ENCODE measurements around the gene TCEANC2. TPM values are rescaled to one million over a fixed set of nuclear protein-coding genes. Genes with fewer than 3 reads are reported as not detected.

Gene TCEANC2
- total and polyA plus RNA-seq, 3 donors from 2014 or later = 10.7 to 16.1 (median 14.1) TPM

DNA sequence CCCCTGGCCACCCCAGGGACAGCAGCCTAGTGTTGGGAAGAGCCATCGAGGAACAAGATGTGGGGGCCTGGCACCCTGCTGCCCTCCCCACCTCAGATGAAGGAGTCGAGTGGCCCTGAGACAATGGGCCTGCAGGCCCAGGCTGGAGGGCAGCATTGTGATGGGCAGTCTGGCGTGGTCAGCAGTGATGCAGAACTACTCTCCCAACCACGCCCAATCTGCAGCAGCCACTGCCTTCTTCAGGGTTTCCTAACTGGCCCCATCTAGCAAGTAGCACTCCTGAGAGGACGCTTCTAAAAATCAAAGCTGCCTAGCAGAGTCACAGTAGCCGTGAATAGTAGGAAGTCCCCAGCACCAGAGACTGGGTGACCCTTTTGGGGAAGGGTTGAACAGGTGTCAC is 80.9 kb downstream of the TCEANC2 start:
- Histone ChIP-seq H3K4me1 (peaks cover 5% of the 10 kb centered on the region), H3K4me3 (no peak overlapping the region), H3K9me3 (no peaks in the 10 kb centered on the region), H3K36me3 (ENCODE audit: low read depth, missing control alignments) (no peaks in the 10 kb centered on the region), H3K27me3 (no peaks in the 10 kb centered on the region), H3K27ac (no peak overlapping the region)
- DNase-seq = no peak
- intact Hi-C loops (cut with DNase I; ENCODE audit: low total_unique reads) = no loop called here
- WGBS, 2 donors = 94 to 95% methylated on average over 2 to 6 of the region's 6 CpGs
- TF ChIP-seq, protein P1, sequence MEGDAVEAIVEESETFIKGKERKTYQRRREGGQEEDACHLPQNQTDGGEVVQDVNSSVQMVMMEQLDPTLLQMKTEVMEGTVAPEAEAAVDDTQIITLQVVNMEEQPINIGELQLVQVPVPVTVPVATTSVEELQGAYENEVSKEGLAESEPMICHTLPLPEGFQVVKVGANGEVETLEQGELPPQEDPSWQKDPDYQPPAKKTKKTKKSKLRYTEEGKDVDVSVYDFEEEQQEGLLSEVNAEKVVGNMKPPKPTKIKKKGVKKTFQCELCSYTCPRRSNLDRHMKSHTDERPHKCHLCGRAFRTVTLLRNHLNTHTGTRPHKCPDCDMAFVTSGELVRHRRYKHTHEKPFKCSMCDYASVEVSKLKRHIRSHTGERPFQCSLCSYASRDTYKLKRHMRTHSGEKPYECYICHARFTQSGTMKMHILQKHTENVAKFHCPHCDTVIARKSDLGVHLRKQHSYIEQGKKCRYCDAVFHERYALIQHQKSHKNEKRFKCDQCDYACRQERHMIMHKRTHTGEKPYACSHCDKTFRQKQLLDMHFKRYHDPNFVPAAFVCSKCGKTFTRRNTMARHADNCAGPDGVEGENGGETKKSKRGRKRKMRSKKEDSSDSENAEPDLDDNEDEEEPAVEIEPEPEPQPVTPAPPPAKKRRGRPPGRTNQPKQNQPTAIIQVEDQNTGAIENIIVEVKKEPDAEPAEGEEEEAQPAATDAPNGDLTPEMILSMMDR (IDR thresholded peaks at IDR 0.05) = no peak
- TF ChIP-seq POLR2A (IDR thresholded peaks at IDR 0.05) = no peak

DNA sequence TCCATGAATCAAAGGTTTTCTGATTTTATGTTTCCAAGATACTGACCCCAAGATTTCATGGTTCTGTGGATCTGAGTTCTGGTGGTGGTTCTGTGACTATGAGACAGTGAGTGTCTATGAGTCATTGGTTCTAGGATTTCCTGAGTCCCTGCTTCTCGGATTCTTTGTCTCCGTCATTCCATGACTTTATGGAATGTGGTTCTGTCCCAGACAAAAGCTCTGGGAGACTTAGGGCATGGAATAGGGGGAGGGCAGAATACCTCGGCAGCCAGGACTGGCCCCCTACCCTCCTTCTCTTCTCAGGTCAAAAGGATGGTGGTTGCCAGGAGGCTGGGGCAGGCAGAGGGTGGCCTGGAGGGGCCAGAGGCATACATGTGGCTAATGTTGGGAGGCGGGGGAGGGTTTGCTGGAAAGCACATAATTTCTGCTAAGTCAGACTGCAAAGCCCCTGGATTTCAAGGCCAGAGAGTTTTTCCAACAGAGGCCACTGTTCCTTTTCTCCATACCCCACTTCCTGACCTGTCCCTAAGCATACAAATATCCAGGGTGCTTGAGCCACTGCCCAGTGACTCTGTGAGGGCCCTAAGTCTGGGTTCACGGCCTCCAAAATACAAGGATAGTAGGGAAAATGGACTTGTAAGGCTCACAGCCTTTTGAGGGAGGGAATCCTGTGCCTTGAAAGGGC is 82.2 kb downstream of the TCEANC2 start:
- 57% methylated on average over 5 of the region's 5 CpGs for WGBS, 2 donors
- no peak for TF ChIP-seq POLR2A (IDR thresholded peaks at IDR 0.05)
- TF ChIP-seq, protein P1 (IDR thresholded peaks at IDR 0.05) = no peak
- DNase-seq = no peak
- Histone ChIP-seq H3K4me3 (no peak overlapping the region), H3K27me3 (no peaks in the 10 kb centered on the region), H3K27ac (no peak overlapping the region), H3K9me3 (no peaks in the 10 kb centered on the region), H3K4me1 (peaks cover 5% of the 10 kb centered on the region), H3K36me3 (ENCODE audit: low read depth, missing control alignments) (no peaks in the 10 kb centered on the region)
- intact Hi-C loops (cut with DNase I; ENCODE audit: low total_unique reads) = no loop called here

DNA sequence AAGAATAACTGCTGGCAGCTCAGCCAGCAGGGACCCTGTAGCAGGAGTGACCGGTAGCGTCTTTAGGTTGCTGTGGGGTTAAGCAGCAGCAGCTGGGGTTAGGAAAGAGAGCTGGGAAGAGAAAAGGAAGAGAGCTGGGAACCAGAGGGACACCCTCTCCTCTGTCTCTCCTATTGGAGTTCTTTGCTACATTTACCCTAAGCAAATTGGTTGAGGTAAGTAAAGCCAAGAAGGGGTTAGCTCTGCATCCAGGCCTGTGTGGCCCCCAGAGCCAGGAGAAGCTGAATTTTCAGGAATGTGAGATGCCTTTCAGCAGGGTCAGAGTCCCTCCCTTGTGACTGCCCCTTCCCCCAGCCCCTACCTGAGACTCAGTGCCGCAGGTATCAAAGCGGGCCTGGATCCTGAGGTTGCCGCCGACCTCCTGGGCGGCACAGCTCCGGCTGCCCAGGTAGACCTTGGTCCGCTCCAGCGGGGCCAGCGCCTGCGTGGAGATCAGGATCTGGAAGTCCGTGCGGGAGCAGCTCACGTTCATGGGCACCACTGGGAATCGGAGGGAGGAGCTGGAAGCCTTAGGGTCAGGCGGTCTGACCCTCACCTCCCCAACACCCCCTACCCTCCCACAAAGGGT is 83.0 kb downstream of the TCEANC2 start:
- no peaks in the 10 kb centered on the region for H3K9me3 ChIP-seq
- DNase-seq = no peak
- H3K4me1 ChIP-seq = peaks cover 5% of the 10 kb centered on the region
- intact Hi-C loops (cut with DNase I; ENCODE audit: low total_unique reads) = no loop called here
- no peaks in the 10 kb centered on the region for H3K36me3 ChIP-seq (ENCODE audit: low read depth, missing control alignments)
- TF ChIP-seq POLR2A (IDR thresholded peaks at IDR 0.05) = no peak
- TF ChIP-seq, protein P1 (IDR thresholded peaks at IDR 0.05) = no peak
- H3K4me3 ChIP-seq = no peak overlapping the region
- no peak overlapping the region for H3K27ac ChIP-seq
- WGBS, 2 donors = 81 to 88% methylated on average over 6 to 17 of the region's 17 CpGs
- H3K27me3 ChIP-seq = no peaks in the 10 kb centered on the region

DNA sequence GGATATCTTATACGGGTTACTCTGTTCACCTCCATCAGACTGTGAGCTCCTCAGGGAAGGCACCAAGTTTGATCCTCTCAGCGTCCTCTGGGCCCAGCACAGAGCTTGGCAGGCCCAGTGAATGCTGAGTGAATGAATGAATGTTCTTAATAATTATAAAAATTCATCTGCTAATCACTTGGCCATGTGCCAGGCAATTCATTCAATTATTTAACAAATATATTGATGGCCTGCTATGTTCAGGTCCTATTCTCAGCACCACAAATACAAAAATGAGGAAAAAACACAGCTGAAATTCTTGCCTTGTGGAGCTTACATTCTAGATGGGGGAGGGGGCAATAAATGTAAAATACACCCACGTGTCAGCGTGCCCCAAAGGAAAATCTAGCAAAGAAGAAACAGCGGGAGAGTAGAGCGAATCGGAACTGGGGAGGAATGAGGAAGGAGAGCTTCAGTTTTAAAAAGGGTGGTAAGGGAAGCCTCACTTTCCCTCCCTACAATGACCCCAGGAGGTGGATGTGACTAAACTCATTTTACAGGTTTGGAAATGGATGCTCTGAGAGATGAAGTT is 83.6 kb downstream of the TCEANC2 start:
- intact Hi-C loops (cut with DNase I; ENCODE audit: low total_unique reads) = no loop called here
- no peak overlapping the region for H3K27ac ChIP-seq
- 85 to 87% methylated on average over 7 of the region's 7 CpGs for WGBS, 2 donors
- no peak for DNase-seq
- TF ChIP-seq POLR2A (IDR thresholded peaks at IDR 0.05) = no peak
- TF ChIP-seq, protein P1 (IDR thresholded peaks at IDR 0.05) = no peak
- peaks cover 5% of the 10 kb centered on the region for H3K4me1 ChIP-seq
- H3K4me3 ChIP-seq = no peak overlapping the region
- H3K27me3 ChIP-seq = no peaks in the 10 kb centered on the region
- H3K9me3 ChIP-seq = no peaks in the 10 kb centered on the region
- no peaks in the 10 kb centered on the region for H3K36me3 ChIP-seq (ENCODE audit: low read depth, missing control alignments)

All from testis (tissue), 3 donors.